HG02870 (cell line): ENCODE results near the gene KRT17.
A peak's percentile ranks its signal among the peaks of the same experiment; 100 is the strongest.

Experiments used
- ATAC-seq: cut with Tn5 transposase; IDR thresholded peaks from one replicate; pipeline ENCODE4 v1.9.1; 2021; ENCODE audit warnings: mild to moderate bottlenecking, moderate library complexity; ENCODE audit not compliant: unreplicated experiment

KRT17 gene

DNA sequence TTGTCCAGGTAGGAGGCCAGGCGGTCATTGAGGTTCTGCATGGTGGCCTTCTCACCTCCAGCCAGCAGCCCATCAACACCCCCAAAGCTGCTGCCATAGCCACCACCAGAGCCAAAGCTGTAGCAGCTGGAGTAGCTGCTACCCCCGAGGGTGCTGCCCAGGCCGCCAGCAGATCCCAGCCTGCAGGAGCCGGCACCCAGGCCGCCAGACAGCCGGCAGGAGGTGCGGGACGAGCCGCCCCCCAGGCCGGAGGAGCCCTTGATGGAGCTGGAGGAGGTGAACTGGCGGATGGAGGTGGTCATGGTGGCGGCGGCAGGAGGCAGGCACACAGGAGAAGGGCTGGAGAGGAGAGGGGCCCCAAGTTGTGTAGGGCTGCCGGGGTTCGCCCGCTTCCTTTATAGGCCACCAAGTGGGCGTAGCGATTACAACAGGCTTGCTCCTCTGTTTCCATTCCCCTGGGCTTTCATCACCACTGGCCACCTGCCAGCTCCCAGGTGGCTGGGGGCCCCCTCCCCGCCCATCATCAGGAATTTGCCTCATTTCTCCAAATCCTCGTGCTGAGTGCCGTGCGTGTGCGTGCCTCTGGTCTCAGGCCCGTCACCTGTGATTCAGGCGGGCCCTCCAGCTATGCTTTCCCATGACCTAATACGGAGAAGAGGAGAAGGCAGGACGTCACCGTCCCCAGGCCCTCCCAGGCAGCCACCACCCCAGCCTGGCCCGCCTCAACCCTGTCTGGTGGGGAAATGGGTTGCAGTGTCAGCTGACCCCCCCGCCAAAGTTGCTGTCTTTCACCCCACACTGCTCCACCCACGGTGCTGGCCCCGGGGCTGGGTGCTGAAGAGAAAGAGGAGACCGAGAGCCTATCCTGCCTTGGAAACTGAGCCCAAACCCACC lies at the start of gene KRT17:
KRT17 (minus strand) TSS at position 368 of the 894 bp plus-strand sequence; CDS start at position 302, 66 bp downstream.
- ATAC-seq: no peak

DNA sequence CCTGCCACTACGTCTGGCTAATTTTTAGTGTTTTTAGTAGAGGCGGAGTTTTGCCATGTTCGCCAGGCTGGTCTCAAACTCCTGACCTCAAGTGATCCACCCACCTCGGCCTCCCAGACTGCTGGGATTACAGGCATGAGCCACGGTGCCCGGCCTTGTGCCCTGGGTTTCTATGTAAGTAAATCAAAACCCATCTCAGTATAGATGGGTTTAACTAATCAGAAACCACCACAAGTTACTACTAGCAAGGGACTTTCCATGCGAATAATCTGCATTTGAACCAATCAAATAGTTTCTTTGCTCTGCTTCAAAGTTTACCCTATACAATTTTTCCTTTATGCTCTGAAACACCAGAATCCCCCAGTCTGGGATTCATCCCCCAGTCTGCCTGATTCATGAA lies 47.8 kb upstream of the KRT17 start:
- no peak for ATAC-seq

DNA sequence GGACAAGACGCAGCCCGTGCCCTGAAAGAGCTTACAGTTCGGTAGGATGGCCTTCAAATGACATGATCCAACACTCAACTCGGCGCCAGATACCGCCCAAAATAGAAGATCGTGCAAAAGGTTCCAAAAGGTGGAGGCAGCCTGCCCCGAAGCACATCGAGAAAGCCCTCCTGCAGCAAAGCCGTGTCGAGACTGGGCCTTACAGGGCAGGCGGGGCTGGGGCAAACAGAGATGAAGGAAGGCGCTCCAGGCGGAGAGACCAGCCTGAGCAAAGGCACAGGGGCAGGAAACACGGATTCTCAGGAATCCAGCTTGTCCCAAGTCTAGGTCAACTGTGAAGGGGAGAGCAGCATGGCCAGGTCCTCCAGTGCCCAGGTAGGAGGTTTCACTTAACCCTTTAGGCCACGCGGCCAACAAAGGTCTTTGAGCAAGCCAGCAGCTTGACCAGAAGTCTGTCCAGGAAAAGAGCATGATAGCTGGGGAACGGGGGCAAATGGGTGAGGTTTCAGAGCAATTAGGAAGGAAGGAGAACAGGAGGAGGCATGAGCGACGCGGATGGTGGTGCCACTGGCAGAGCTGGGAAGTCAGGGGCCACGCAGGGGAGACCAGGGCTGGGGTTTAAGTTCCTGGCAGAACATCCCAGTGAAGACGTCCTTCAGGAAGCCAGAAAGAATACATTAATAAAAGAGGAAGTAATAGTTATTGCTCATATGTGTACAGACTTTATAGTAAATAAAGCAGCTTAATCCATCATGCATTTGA lies 43.1 kb upstream of the KRT17 start:
- no peak for ATAC-seq

DNA sequence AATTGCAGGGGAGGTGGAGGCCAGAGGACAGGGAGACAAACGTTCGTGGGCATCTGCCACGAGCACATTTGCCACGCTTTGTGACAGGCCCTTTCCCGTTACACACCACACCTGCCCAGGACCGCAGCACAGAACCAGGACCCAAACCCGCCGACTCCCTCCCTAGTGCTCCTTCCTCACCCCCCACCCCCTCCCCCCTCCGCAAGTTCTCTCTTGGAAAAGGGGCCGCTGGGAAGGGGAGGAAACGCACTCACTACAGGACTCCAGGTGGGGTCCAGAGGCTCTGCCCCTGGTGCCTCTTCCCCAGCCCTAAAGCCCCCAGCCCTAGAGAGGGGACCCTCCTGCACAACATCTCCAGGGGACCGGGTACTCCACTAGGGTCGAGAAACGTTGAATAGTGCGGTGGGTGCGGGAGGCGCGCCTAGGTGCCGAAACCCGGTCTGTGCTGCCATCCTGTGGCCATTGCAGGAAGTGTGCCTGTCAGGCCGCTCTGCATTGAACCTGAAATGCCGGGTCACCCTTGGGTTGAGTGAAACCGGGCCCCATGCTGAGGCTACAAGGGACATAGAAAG lies 42.4 kb upstream of the KRT17 start:
- peak; percentile 42 for ATAC-seq

DNA sequence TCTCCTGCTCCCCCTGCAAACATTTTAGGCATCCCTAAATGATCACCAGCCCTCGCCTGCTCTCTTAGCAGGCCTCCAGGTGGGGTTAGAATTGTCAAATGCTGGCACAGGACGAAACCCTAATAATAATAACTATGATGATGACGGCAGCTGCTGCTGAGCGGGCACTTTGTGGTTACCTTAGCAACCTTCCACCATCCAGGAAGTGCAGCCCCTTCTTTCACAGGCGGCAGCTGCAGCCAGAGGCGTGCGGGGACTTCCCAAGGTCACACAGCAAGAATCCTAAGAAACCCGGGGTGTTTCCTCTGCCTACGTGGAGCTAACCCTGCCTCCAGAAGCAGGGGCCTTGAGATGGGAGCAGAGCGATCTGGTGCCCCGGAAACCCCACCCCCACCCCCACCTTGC lies 41.9 kb upstream of the KRT17 start:
- ATAC-seq: peak; percentile 25

DNA sequence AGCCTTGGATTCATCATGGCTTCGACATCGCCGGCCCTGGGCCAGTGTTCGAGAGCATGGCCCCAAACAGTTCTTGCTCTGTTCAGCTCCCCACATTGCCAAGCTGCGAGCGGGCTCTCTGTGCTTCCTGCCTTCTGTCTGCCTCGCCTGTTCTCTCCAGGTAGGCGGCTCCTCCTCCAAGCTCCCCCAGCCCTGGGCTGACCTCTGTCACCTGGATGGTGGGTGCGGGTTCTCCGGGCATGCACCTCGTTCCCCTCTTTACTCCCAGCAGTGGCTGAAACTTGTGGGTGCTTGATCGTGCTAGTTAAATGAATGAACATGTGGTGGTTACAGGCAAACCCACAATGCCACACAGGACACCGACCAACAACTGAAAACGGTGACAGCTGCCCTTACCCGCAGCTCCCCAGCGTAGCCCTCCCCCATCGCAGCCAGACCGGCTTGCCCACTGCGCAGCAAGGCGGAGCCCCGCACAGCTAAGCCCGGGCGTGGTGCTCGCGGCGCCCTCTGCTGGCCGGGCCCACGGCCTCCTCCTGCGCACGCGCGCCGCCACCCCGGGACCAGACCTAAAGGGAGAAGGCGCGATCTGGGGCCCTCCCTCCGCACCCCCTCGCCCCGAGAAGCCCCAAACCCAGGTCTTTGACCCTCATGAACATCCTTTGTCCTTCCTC lies 41.3 kb upstream of the KRT17 start:
- peak; percentile 54 for ATAC-seq

DNA sequence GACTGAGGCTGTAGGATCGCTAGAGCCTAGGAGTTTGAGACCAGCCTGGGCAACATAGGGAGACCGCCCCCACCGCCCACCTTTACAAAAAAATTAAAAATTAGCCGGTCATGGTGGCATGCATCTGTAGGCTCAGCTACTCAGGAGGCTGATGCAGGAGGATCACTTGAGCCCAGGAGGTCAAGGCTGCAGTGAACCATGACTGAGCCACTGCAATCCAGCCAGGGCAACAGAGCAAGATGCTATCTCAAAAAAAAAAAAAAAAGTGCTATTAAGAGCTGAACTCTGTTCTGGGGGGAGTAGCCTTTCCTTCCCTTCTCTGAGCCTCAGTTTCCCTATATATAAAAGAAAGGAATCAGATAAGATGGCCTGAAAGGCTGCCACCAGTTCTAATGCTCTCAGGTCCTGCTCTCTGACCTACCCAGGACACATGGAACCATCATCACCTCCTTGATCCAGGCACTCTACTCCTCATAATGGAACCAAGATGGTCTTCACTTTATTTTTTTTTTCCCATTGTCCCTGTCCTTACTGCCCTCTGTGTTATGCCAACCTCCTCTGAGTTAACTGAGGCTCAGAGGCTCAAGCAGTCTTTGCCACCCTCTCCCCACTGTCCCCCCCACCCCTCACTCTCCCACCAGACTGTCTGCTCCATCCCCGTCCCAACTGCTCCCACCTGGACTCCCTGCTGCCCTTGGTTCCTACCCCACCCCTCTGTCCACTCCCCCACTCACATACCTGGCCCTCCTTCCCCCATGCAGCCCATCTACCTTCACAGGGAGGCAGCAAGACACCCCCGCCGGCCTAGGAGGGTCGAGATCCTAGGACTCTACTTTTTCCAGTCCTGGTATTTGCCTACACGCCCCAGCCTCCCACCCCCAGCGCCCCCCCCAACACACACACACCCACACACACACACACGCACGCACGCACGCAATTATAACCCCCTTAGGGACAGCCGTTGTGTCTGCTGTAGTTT lies 40.5 kb upstream of the KRT17 start:
- ATAC-seq: no peak

DNA sequence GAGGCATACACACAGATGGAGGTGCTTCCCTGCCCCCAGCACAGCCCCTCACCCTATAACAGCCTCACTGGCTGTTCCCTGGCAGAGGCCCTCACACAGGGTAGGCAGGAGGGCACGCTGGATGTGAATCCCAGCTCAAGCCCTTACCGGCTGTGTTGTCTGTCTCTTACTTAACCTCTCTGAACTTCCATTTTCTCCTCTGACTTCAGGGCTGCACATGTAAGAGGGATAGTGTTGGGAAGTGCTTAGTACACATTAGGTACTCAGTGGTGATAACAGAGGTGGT lies 39.7 kb upstream of the KRT17 start:
- no peak for ATAC-seq

DNA sequence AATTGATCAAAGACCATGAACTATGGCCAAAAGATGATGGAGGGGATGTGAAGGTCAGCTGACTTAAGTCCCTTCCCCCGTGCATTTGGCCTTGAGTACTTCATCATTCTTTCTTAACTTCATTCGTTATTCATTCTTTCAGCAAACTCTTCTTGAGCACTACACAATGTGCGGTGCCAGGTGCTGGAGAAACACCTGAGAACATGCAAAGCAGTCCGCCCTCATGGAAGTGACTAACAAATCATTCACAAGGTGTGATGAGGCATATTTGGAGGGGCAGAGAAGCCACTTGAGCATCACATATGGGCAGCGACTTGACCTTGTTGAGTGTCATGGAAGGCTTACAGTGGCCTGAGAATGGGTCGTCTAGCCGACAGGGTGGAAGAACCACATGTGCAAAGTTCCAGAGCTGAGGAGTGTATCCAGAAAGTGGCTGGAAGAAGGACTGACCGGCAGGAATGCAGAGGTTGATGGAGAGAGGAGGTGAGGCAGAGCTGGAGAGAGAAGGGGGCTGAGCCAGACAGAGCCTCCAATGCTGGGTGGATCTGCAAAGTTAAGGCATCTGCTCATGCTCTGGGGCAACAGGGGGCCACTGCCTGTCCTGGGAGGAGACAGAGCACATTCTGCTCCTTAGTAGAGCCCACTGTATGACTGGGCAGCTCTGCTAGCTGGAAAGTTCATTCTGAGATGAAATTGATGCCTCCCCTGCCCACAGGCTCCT lies 39.2 kb upstream of the KRT17 start:
- ATAC-seq: no peak

DNA sequence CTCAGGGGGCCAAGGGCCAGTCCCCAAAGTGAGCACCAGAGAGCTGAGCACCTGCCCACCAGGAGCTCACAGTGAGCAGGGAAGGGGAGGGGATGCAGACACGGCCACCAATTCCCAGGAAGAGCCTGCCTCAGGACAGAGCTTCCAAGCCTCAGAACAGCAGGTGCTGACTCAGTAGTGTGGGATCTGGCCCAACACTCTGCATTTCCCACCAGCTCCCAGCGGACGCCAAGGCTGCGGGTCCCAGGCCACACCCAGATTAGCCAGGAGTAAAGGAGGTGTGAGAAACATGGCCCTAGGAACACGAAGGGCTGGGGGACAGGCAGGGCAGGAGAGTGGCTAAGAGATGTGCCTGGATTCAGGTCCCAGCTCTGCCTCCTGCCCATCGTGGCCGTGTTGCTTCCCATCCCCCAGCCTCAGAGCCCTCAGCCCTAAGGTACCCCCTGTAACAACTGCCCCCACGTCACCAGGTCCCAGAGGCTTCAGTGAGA lies 35.9 kb upstream of the KRT17 start:
- ATAC-seq: no peak

DNA sequence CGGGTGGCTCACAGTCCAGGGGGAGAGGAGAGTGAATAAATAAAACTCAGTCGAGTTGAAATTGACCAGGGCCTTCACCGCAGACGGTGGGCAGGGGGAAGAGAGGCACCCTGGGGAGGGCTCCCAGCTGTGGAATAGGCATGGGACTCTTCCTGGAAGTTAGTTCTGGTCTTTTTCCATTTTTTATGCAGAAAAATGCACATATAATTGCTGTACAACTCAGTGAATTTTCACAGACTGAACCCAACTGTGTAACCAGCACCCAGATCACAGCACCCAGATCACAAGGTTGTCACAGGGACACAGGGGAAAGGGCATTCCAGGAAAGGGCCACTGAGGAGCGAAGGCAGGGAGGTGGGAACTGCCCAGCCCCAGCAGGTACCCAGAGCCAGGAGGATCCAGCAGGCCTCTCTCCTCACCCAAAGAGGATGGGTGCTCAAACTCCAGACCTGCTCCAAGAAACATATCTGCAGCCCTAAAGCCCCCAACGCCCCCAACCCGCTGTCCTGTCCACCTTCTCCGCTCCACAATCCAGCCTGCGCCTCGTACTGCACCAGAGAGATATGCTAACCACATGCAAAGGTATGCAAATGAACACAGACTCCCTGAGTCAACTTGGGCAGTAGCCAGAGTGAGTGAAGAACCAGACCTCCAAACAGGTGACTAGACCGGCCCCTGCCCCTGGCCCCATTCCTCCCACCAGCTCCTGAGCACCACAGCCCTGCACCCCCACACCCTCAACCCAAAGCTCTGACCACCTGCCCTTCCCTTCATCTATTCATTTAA lies 35.2 kb upstream of the KRT17 start:
- no peak for ATAC-seq

DNA sequence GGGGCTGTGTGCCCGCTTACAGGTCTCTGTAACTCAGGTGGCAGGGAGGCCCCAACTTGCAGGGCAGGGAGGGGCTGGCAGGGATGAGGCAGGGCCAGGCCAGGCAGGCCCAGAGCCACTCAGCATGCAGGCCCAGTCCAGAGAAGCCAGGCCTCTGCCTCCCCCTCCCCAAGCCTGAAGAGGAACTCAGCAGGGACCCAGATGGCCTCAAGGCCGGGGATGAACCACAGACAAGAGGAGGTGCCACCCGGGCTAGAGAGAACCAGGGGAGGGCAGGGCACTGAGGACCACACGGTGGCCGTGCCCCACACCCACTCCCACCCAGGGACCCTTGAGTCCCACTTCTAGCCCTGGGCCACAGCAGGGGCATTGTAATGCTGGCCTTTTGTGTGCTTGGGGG lies 34.5 kb upstream of the KRT17 start:
- ATAC-seq: no peak

DNA sequence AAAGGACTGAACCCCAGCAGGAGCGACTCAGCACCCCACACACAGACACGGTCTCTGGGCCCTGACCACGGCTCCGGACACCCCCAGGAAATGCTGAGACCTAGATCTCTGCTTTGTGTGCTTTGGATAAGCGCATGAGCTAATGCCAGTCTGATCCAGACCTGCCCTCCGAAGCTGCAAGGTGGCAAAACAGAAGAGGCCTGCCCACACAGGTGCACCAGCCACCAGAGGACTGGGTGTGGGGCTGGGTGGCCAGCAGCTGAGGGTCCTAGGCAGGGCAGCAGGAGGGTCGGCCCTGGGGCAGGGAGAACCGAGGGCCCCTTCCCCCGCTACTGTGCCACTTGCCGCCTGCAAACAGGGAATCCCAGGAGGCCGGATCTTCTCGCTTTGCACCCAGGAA lies 33.6 kb upstream of the KRT17 start:
- no peak for ATAC-seq

DNA sequence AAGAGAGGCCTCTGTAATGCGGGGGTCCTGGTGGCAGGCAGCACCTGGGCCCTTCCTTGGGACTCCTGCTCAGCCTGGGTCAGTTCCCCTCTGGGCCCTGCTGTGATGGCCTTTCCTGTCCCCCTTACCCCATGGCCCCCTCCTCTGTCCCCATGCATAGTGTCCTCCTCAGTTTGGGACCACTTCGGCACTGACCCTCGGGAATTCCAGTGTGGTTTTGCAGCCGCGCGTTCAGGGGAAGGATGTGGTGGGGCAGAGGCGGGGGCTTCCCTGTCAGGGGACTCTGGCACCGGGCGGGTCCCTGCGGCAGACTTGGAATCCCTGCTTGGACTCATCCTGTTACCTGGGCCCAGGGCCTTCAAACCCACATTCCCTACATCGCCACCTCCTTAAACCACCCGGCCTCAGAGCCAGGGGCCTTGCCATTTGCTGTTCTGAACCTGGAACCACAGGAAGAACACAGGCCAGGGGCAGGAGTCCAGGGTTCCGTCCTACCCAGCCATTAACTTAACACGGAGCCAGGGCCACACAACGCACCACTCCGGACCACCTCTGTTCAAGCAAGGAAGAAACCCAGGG lies 32.9 kb upstream of the KRT17 start:
- no peak for ATAC-seq

DNA sequence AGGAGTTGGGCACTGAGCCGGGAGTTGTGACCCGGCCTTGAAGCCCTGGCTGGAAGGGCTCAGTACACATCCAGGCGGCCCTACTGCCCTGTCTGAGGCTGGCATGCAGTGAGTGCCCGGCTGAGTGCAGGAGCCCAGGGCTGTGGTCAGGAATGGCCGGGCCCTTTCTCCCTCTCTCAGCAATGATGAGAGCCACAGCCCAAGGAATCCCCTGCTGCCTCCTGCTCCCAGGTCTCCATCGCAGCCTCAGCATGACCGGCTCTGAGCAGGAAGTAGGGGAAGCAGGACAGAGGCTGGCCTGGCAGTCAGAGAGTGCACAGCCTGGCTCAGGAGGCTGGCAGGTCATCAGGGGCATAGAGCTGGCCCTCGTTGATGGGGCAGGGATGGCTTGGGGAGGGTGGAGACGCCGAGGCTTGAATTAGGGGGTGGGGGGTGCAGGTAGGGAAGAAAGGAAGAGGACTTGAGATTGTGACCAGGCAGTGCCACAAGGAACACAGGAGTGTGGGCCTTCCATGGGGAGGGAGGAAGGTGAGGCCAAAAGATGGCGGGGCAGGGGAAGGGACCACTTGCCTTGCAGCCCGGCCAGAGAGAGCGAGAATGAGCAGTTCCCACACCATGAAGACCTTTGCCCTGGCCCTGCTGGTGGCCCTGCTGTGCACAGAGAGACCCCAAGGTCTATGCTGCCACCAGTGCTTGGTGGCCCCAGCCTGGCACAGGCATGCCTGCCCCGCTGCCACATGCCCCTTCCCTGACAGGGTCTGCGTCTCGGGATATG lies 32.1 kb upstream of the KRT17 start:
- no peak for ATAC-seq

DNA sequence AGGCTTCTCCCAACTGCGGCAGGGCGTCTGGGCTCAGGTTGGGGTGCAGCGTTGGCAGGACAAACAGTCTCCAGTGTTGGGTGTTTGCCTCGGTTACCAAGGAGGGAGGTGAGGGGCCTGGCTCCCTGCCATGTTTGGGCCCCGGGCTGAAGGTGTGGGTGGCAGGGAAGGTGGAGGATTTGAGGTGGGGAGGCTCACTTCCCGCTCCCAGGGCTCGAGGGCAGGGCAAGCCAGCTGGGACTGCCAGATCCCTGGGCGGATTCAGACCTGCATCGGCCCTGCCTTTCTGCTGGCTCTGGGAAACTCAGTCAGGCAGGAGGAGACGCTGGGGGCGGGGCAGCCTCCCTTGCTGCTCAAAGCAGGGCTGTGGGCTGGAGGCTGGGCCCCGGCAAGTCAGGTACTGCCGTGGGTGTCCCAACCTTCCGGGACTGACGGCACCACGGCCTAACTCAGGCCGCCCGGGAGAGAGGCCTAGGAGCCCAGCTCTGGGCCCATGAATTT lies 31.3 kb upstream of the KRT17 start:
- ATAC-seq: no peak
